Islet of Langerhans (tissue), 1 donor: ENCODE measurements around the gene ZNF207.
A peak's percentile ranks its signal among the peaks of the same experiment; 100 is the strongest.
"Not testable (repeated sequence)": the region's sequence is repeated elsewhere in the genome, so short reads cannot be mapped to it uniquely, and the experiment has no call there.

ENCODE experiments used
- FAIRE-seq: peaks from one replicate; lab custom pipeline; 2011; peaks lifted over from hg19 to GRCh38; lab: Jason Lieb, UNC

Gene ZNF207

GRCh38 chr17:32349854-32350665, at the start of gene ZNF207:
Gene ZNF207 (plus strand): TSS chr17:32350157. CDS start chr17:32350286, 129 bp downstream.
- FAIRE-seq: peak; percentile 70

- no peak for FAIRE-seq
These were observed 47.9 kb upstream of the ZNF207 start for GRCh38 chr17:32302037-32302436.

GRCh38 chr17:32302860-32303649, 46.9 kb upstream of the ZNF207 start:
- FAIRE-seq: no peak

GRCh38 chr17:32303781-32304288, 46.1 kb upstream of the ZNF207 start:
- no peak for FAIRE-seq

GRCh38 chr17:32305049-32305448, 44.9 kb upstream of the ZNF207 start:
- no peak for FAIRE-seq

GRCh38 chr17:32307658-32308057, 42.3 kb upstream of the ZNF207 start:
- FAIRE-seq: no peak

GRCh38 chr17:32311028-32311536, 38.9 kb upstream of the ZNF207 start:
- no peak for FAIRE-seq

GRCh38 chr17:32314636-32315035, 35.3 kb upstream of the ZNF207 start:
- FAIRE-seq: no peak

GRCh38 chr17:32315171-32315570, 34.8 kb upstream of the ZNF207 start:
- FAIRE-seq: no peak

GRCh38 chr17:32316653-32317052, 33.3 kb upstream of the ZNF207 start:
- not testable (repeated sequence) for FAIRE-seq

- no peak for FAIRE-seq
These were observed 32.6 kb upstream of the ZNF207 start for GRCh38 chr17:32317353-32317752.

GRCh38 chr17:32318071-32318470, 31.9 kb upstream of the ZNF207 start:
- FAIRE-seq: no peak

- FAIRE-seq: no peak
These were observed 30.4 kb upstream of the ZNF207 start for GRCh38 chr17:32319548-32319905.

GRCh38 chr17:32320080-32320479, 29.9 kb upstream of the ZNF207 start:
- not testable (repeated sequence) for FAIRE-seq

- no peak for FAIRE-seq
These were observed 29.1 kb upstream of the ZNF207 start for GRCh38 chr17:32320847-32321246.

GRCh38 chr17:32323046-32323445, 26.9 kb upstream of the ZNF207 start:
- FAIRE-seq: no peak

GRCh38 chr17:32323811-32324491, 26.0 kb upstream of the ZNF207 start:
- FAIRE-seq: no peak

GRCh38 chr17:32327911-32328310, 22.0 kb upstream of the ZNF207 start:
- no peak for FAIRE-seq

GRCh38 chr17:32330147-32330546, 19.8 kb upstream of the ZNF207 start:
- no peak for FAIRE-seq

- FAIRE-seq: no peak
These were observed 18.5 kb upstream of the ZNF207 start for GRCh38 chr17:32331243-32332040.

- no peak for FAIRE-seq
These were observed 16.8 kb upstream of the ZNF207 start for GRCh38 chr17:32333187-32333586.

GRCh38 chr17:32335046-32335445, 14.9 kb upstream of the ZNF207 start:
- no peak for FAIRE-seq
